HepG2 (cell line): ENCODE measurements around the gene HSF4. TPM values are rescaled to one million over a fixed set of nuclear protein-coding genes. Genes with fewer than 3 reads are reported as not detected.
A peak's percentile ranks its signal among the peaks of the same experiment; 100 is the strongest.

Experiments used
- CEBPG ChIP-seq: IDR thresholded peaks from 2 replicates; pipeline ENCODE4 v1.6.1; 2016
- CEBPZ ChIP-seq: IDR thresholded peaks from 2 replicates; pipeline ENCODE4 v1.6.1; 2012; ENCODE audit warnings: low read length, improper control_type of control experiment
- ELF1 ChIP-seq: sonication (generic); formaldehyde crosslinking; IDR thresholded peaks from 2 replicates; pipeline ENCODE4 v1.4.0; 2020; ENCODE audit warnings: missing genetic modification reagents
- ETS1 ChIP-seq: sonication (generic); formaldehyde crosslinking; IDR thresholded peaks from 2 replicates; pipeline ENCODE4 v1.4.0; 2020; ENCODE audit warnings: missing genetic modification reagents
- FOSL2 ChIP-seq: sonication (generic); formaldehyde crosslinking; IDR thresholded peaks from 2 replicates; pipeline ENCODE4 v1.4.0; 2020; ENCODE audit warnings: missing genetic modification reagents
- GPN1 ChIP-seq: sonication (generic); formaldehyde crosslinking; IDR thresholded peaks from 2 replicates; pipeline ENCODE4 v1.5.1; 2020; ENCODE audit warnings: missing genetic modification reagents, borderline replicate concordance
- KIAA2018 ChIP-seq: sonication (generic); formaldehyde crosslinking; IDR thresholded peaks from 2 replicates; pipeline ENCODE4 v1.5.0; 2020; ENCODE audit warnings: mild to moderate bottlenecking, missing genetic modification reagents, borderline replicate concordance
- NBN ChIP-seq: fragments of 450-650 bp; conservative IDR thresholded peaks from 2 replicates; pipeline ENCODE4 v1.6.1; 2017
- RFXANK ChIP-seq: IDR thresholded peaks from 2 replicates; pipeline ENCODE4 v1.6.1; 2016
- SNAPC2 ChIP-seq: sonication (generic); formaldehyde crosslinking; IDR thresholded peaks from 2 replicates; pipeline ENCODE4 v1.8.1; 2022; ENCODE audit warnings: mild to moderate bottlenecking, missing genetic modification reagents
- SNRNP70 ChIP-seq: fragments of 200-400 bp; formaldehyde crosslinking; IDR thresholded peaks from 2 replicates; pipeline ENCODE4 v1.6.1; 2017; ENCODE audit warnings: mild to moderate bottlenecking, low read depth, low read length, moderate library complexity
- SRSF1 ChIP-seq: fragments of 200-400 bp; formaldehyde crosslinking; optimal IDR thresholded peaks from 2 replicates; pipeline ENCODE3; 2017; ENCODE audit warnings: mild to moderate bottlenecking, low read depth, low read length, moderate library complexity
- SYNCRIP ChIP-seq: fragments of 200-400 bp; formaldehyde crosslinking; IDR thresholded peaks from 2 replicates; pipeline ENCODE4 v1.6.1; 2018; ENCODE audit warnings: mild to moderate bottlenecking, low read depth, low read length; ENCODE audit not compliant: insufficient read depth
- TOPORS ChIP-seq: sonication (generic); formaldehyde crosslinking; IDR thresholded peaks from 2 replicates; pipeline ENCODE4 v1.8.0; 2023; ENCODE audit warnings: mild to moderate bottlenecking, missing genetic modification reagents
- ZNF10 ChIP-seq: sonication (generic); formaldehyde crosslinking; IDR thresholded peaks from 2 replicates; pipeline ENCODE4 v1.4.0; 2020; ENCODE audit warnings: mild to moderate bottlenecking, low read depth, missing genetic modification reagents, borderline replicate concordance
- ZNF274 ChIP-seq: sonication (generic); formaldehyde crosslinking; IDR thresholded peaks from 2 replicates; pipeline ENCODE4 v1.5.1; 2020; ENCODE audit warnings: mild to moderate bottlenecking, missing genetic modification reagents
- ZNF34 ChIP-seq: sonication (generic); formaldehyde crosslinking; IDR thresholded peaks from 2 replicates; pipeline ENCODE4 v1.4.0; 2020; ENCODE audit warnings: mild to moderate bottlenecking, missing genetic modification reagents, borderline replicate concordance
- ZNF430 ChIP-seq: sonication (generic); formaldehyde crosslinking; IDR thresholded peaks from 2 replicates; pipeline ENCODE4 v1.9.0; 2021; ENCODE audit warnings: mild to moderate bottlenecking, missing genetic modification reagents
- polyA plus RNA-seq, 8 experiments: library from polyadenylated mRNA; depleted of rRNA in 3 of 8; stranded (reverse) in 7 of 8; unstranded in 1 of 8; fragments of >200 nt; fragmentation: Illumina TruSeq in 4 of 8; extraction: Trizol in 4 of 8; gene quantifications; 2 replicates each; pipeline versions ENCODE4 v1.2.1 to v1.2.3, GENCODE V29; 2011 to 2016; ENCODE audit warnings: low read depth in 4 of 8, missing spikeins in 1 of 8, mixed read lengths in 1 of 8; ENCODE audit not compliant: insufficient read depth in 1 of 8
- total RNA-seq, 5 experiments: library from RNA; depleted of rRNA; stranded (reverse); fragments of >200 nt; fragmentation: Illumina TruSeq; extraction: Trizol; gene quantifications; 2 replicates each; pipeline ENCODE4 v1.2.3, GENCODE V29; 2016; ENCODE audit warnings: low read depth in 1 of 5

The HSF4 gene
- total and polyA plus RNA-seq, 2 of the 13 experiments (the other 11 are each of a cell fraction or from before 2014, with no cell fraction given): 3.5 to 16.9 TPM

- TF ChIP-seq ZNF430 (CRISPR knock-in tag) (peak; percentile 22), CEBPZ (no peak), CEBPG (peak; percentile 38; the same call in 1 of the 2 replicates), TOPORS (CRISPR knock-in tag) (peak; percentile 69; the same call in 1 of the 2 replicates), NBN (no peak), SNAPC2 (CRISPR knock-in tag) (no peak), ELF1 (peak; percentile 97), SYNCRIP (no peak), ZNF34 (CRISPR knock-in tag) (no peak; the same call in 1 of the 2 replicates), SRSF1 (no peak), SNRNP70 (no peak), FOSL2 (CRISPR knock-in tag) (peak; percentile 46; the same call in 1 of the 2 replicates), ETS1 (peak; percentile 85; the same call in 1 of the 2 replicates), ZNF10 (CRISPR knock-in tag) (no peak), KIAA2018 (CRISPR knock-in tag) (no peak), RFXANK (no peak), GPN1 (CRISPR knock-in tag) (no peak), ZNF274 (CRISPR knock-in tag) (0 out of 2 replicates have a peak, but pooled peaks have one; percentile 39)
Measured at GRCh38 chr16:67191995-67192681, 27.6 kb downstream of the HSF4 start, which contains the start of gene E2F4 (continued).
